HUES48 (cell line): ENCODE measurements around the gene MSH4.
"Not testable (repeated sequence)": the region's sequence is repeated elsewhere in the genome, so short reads cannot be mapped to it uniquely, and the experiment has no call there.

Source experiments
- H3K27ac ChIP-seq: one replicate; pipeline ENCODE4 v1.7.0; 2013; ENCODE audit warnings: low read depth, low read length, inconsistent platforms
- H3K27me3 ChIP-seq: 2 replicates; pipeline ENCODE4 v1.6.1; 2013; ENCODE audit warnings: mild to moderate bottlenecking, low read length; ENCODE audit not compliant: control insufficient read depth, insufficient read depth
- H3K36me3 ChIP-seq: 2 replicates; pipeline ENCODE4 v1.6.1; 2013; ENCODE audit warnings: low read length; ENCODE audit not compliant: control insufficient read depth, insufficient read depth
- H3K4me1 ChIP-seq: 2 replicates; pipeline ENCODE4 v1.6.1; 2013; ENCODE audit warnings: mild to moderate bottlenecking, low read length; ENCODE audit not compliant: control insufficient read depth, insufficient read depth
- H3K4me3 ChIP-seq: 2 replicates; pipeline ENCODE4 v1.5.1; 2013; ENCODE audit warnings: mild to moderate bottlenecking, low read depth, low read length
- H3K9ac ChIP-seq: 2 replicates; pipeline ENCODE4 v1.6.1; 2013; ENCODE audit warnings: mild to moderate bottlenecking, low read depth, low read length, moderate library complexity
- H3K9me3 ChIP-seq: 2 replicates; pipeline ENCODE4 v1.6.1; 2013; ENCODE audit warnings: low read length; ENCODE audit not compliant: control insufficient read depth, insufficient read depth

Gene MSH4

DNA sequence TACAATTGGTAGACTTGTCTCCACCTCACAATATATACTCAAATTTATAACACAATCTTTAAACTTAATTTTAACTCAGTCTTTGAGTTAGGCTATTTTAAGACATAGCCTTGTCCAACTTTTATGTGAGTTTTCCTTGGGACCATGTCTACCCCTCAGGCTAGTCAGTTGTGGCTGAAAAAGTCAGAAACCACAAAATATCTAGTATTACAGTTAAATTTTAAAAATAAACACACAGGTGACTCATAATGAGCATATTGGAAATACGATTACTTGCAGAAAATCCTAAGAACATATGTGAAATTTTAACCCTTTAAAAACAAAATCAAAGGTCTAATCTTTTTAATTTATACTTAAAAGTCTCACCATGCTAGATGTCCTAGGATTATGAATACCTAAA is 140.4 kb downstream of the MSH4 start:
- Histone ChIP-seq H3K27me3 (no peaks in the 10 kb centered on the region), H3K4me1 (no peaks in the 10 kb centered on the region), H3K9me3 (no peaks in the 10 kb centered on the region), H3K36me3 (no peaks in the 10 kb centered on the region), H3K4me3 (no peak overlapping the region), H3K9ac (no peak overlapping the region), H3K27ac (no peak overlapping the region)

GRCh38 chr1:75943037-75943436 is 146.4 kb downstream of the MSH4 start:
- not testable (repeated sequence) for H3K9ac ChIP-seq, H3K4me1 ChIP-seq, H3K4me3 ChIP-seq, H3K9me3 ChIP-seq, H3K27me3 ChIP-seq, H3K27ac ChIP-seq, H3K36me3 ChIP-seq

GRCh38 chr1:75950176-75950575 is 153.5 kb downstream of the MSH4 start:
- no peaks in the 10 kb centered on the region for H3K4me1 ChIP-seq
- H3K9ac ChIP-seq, result no peak overlapping the region
- no peak overlapping the region for H3K4me3 ChIP-seq
- no peak overlapping the region for H3K27ac ChIP-seq
- H3K36me3 ChIP-seq, result no peaks in the 10 kb centered on the region
- H3K27me3 ChIP-seq, result no peaks in the 10 kb centered on the region
- H3K9me3 ChIP-seq, result no peaks in the 10 kb centered on the region

GRCh38 chr1:75952016-75952415 is 155.3 kb downstream of the MSH4 start:
- H3K4me3 ChIP-seq, result no peak overlapping the region
- H3K9ac ChIP-seq, result no peak overlapping the region
- no peaks in the 10 kb centered on the region for H3K36me3 ChIP-seq
- no peaks in the 10 kb centered on the region for H3K27me3 ChIP-seq
- H3K27ac ChIP-seq, result no peak overlapping the region
- H3K9me3 ChIP-seq, result no peaks in the 10 kb centered on the region
- 0 out of 2 replicates have a peak, but pooled peaks cover 2% of the 10 kb centered on the region for H3K4me1 ChIP-seq

DNA sequence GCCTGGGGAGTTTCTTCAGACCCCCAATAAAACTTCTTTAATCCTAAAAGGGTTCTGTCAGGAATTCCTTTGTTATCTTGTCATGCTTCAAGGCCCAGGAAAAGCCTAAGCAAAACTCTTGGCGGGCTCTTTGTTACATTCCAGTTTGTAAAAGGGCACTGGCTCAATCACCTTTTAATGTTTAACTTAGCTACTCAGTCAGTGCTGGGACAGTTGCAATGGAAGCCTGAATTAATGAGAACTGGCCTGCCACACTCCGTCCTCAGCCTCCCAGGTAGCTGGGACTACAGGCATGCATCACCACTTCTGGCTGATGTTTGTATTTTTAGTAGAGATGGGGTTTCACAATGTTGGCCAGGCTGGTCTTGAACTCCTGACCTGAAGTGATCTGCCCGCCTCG is 156.8 kb downstream of the MSH4 start:
- no peaks in the 10 kb centered on the region for H3K9me3 ChIP-seq
- H3K27ac ChIP-seq, result no peak overlapping the region
- H3K9ac ChIP-seq, result no peak overlapping the region
- H3K27me3 ChIP-seq, result no peaks in the 10 kb centered on the region
- H3K4me1 ChIP-seq, result 0 out of 2 replicates have a peak, but pooled peaks cover 3% of the 10 kb centered on the region
- H3K4me3 ChIP-seq, result no peak overlapping the region
- H3K36me3 ChIP-seq, result no peaks in the 10 kb centered on the region

DNA sequence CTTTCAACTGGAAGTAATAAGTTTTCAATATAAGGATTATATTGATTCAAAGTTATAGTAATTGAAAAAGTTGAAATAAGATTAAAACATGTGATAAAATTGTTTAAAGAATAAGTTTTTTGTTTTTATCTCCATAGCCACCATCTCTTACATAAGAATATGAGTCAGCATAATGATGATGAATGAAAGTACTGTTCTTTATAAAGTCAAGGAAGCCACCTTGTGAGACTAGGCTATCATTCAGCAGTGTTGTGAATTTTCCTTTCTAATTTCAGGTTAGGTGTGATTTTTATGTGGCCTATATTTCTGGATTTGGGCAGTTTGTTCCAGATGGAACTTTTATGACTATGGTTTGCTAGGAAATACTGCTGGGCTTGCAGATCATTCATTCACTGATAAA is 157.9 kb downstream of the MSH4 start:
- Histone ChIP-seq H3K9me3 (no peaks in the 10 kb centered on the region), H3K4me3 (no peak overlapping the region), H3K4me1 (0 out of 2 replicates have a peak, but pooled peaks cover 3% of the 10 kb centered on the region), H3K36me3 (no peaks in the 10 kb centered on the region), H3K9ac (no peak overlapping the region), H3K27me3 (no peaks in the 10 kb centered on the region), H3K27ac (no peak overlapping the region)
